Measurements from ENCODE around the gene AMT. TPM values are rescaled to one million over a fixed set of nuclear protein-coding genes. Genes with fewer than 3 reads are reported as not detected.

The AMT gene
- total RNA-seq, 1 donor from 2014 or later, result 1.9 TPM

- no peak for DNase-seq (ENCODE audit: extremely low read depth, low read depth, low spot score)
Measured at GRCh38 chr3:49389297-49389696, 33.0 kb downstream of the AMT start.

GRCh38 chr3:49388289-49388820, 33.9 kb downstream of the AMT start:
- no peak for DNase-seq (ENCODE audit: extremely low read depth, low read depth, low spot score)

DNA sequence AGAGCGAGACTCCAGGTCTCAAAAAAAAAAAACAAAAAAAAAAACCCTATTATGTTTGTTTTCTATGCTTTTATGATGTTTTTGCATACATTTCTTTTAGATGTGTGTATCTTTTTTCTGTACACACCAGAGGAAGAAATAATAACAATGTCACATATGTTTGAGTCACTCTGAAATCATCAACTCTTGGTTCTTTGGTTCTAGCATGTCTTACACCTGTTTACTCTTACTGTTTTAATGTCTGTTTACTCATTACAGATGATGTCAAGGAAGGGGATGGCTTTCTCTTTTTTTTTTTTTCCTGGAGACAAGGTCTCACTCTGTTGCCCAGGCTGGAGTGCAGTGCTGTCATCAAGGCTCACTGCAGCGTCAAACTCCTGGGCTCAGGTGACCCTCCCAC, 34.6 kb downstream of the AMT start:
- no peak for DNase-seq (ENCODE audit: extremely low read depth, low read depth, low spot score)

DNA sequence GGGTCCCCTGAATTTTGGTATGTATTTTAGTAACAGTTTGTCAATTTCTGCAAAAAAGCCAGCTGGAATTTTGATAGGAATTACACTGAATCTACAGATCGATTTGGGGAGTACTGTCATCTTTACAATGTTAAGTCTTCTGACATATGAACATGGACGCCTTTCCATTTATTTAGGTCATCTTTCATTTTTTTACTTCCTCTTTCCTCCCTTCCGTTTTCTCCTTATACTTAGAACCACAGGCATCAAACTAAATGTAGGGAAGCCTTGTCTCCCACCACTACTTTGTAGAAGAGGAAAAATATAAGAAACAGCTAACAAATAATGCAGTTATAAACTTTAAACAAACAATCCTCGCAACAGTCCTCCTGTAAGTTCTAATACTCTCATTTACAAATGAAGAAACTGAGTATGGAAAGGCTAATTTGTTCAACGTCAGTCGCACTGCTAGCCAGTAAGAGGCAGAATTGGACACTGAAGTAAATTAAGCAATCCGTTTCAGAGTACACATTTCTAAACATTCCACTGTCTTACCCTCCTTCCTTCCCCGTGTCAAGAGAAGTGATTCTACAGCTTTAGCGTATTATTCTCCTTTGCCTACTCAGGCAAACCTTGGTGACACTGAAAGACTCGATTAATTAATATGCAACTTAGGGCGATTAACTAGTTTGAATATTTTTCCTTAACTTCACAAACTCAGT, 36.1 kb downstream of the AMT start:
- no peak for DNase-seq (ENCODE audit: extremely low read depth, low read depth, low spot score)

DNA sequence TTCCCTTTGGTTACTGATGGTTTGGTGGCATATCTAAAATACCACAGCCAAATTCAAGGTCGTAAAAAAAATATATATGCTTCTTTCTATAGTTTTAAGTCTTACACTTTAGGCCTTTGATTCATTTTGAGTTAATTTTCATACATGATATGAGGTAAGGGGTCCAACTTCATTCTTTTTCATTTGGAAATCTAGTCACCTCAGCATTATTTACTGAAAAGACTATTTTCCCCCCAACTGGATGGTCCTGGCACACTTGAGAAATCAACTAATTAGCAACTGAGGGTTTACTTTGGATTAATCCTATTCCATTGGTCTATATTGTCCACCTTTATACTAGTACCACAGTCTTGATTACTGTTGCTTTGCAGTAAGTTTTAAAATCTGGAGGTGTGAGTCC, 36.7 kb downstream of the AMT start:
- DNase-seq (ENCODE audit: extremely low read depth, low read depth, low spot score), result no peak

DNA sequence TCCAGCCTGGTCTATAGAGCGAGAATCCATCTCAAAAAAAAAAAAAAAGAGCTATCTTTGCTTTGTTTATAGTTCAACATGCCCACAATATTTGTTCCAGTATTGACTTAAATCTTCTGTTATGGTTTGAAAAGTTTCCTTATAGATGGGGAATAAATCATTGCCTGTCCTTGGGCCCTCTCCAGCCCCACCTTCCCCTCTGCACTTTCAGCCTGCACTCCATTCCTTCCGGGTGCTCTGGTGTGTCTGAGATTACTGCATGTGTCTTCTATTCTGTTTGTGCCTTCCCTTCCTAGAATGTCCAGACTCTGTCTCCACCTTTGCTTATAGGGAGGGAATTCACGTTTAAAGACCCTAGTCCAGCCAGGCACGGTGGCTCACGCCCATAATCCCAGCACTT, 38.9 kb downstream of the AMT start:
- no peak for DNase-seq (ENCODE audit: extremely low read depth, low read depth, low spot score)

DNA sequence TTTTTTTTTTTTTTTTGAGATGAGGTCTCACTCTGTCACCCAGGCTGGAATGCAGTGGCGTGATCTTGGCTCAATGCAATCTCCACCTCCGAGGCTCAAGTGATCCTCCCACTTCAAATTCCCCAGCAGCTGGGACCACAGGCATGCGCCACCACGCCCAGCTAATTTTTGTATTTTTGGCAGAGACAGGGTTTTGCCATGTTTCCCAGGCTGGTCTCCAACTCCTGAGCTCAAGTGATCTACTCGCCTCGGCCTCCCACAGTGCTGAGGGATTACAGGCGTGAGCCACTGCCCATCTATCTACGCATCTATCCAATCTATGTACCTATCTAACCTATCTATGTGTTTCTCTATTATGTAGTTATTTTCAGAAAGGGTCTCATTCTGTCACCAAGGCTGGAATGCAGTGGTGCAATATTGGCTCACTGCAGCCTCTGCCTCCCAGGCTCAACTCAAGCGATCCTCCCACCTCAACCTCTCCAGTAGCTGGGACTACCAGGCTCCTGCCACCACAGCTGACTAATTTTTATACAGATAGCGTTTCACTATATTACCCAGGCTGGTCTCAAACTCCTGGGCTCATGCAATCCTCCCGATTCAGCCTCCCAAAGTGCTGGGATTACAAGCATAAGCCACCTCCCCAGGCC, 43.9 kb downstream of the AMT start:
- DNase-seq (ENCODE audit: extremely low read depth, low read depth, low spot score), result no peak

DNA sequence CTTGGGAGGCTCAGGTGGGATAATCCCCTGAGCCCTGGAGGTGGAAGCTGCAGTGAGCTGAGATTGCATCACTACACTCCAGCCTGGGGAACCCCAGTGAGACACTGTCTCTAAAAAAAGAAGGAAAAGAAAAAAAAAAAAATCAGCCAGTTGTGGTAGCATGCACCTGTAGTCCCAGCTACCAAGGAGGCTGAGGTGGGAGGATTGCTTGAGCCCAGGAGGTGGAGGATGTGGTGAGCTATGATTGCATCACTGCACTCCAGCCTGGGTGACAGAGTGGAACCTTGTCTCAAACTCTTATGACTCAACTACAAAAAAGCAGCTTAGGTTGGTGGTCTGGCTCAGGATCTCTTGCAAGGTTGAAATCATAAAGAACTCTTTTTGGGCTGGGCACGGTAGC, 44.8 kb downstream of the AMT start:
- no peak for DNase-seq (ENCODE audit: extremely low read depth, low read depth, low spot score)

DNA sequence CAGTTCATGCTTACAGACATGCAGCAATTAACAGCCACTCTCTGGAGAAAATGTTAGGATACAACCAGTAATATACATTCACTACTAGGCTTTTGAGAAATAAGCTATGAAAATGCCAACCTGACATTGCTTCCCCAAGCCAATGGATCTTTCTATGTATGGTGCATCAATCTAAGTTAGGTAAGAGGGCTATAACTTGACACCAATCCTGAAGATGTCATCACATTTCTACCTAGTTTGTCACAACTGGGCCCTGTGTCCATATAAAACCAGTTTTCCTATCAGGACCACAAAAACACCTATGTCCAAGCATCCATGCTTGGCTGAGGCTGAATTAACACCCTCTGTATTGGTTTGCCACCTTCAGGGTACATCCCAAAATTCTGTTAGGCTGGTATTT, 50.3 kb downstream of the AMT start:
- DNase-seq (ENCODE audit: extremely low read depth, low read depth, low spot score), result no peak

GRCh38 chr3:49370585-49371290, 51.5 kb downstream of the AMT start:
- DNase-seq (ENCODE audit: extremely low read depth, low read depth, low spot score), result no peak

Other genes starting within 250 kb of the AMT start
- gene C3orf62, start 145.2 kb downstream of the AMT start, total RNA-seq, result 2.3 and 5.8 TPM in 2 replicates
- gene USP4, start 82.4 kb downstream of the AMT start, total RNA-seq, result 24.2 and 36.1 TPM in 2 replicates
- 607 and 731 TPM in 2 replicates for gene GPX1, start 64.1 kb downstream of the AMT start, total RNA-seq
- gene RHOA, start 10.5 kb downstream of the AMT start, total RNA-seq, result 584 and 601 TPM in 2 replicates
- gene TCTA, start 10.1 kb downstream of the AMT start, total RNA-seq, result 18.4 and 28.7 TPM in 2 replicates
- 10.1 and 12.6 TPM in 2 replicates for gene NICN1, start 6.9 kb upstream of the AMT start, total RNA-seq
- gene DAG1, start 47.8 kb upstream of the AMT start, total RNA-seq, result 99.3 and 111 TPM in 2 replicates
- gene BSN, start 132.0 kb upstream of the AMT start, total RNA-seq, result 0.10 and 0.29 TPM in 2 replicates